ENCODE data around the gene PHGDH.
"Not testable (repeated sequence)": the region's sequence is repeated elsewhere in the genome, so short reads cannot be mapped to it uniquely, and the experiment has no call there.

The PHGDH gene

DNA sequence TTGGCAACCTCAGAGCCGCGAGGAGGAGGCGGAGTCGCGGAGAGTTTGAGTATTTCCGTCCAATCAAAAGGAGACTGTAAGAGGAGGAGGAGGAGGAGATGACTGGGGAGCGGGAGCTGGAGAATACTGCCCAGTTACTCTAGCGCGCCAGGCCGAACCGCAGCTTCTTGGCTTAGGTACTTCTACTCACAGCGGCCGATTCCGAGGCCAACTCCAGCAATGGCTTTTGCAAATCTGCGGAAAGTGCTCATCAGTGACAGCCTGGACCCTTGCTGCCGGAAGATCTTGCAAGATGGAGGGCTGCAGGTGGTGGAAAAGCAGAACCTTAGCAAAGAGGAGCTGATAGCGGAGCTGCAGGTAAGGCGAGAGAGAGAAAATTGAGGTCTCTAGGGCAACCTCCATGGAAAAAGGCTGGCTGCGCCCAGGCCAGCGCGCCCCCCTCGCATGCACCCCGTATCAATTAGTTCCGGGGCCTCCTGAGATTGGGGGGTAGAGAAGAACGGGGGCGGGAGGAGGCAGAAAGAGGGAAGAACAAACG, at the start of gene PHGDH:
Gene PHGDH (plus strand): TSS at position 131 of the 538 bp plus-strand sequence. CDS start 89 bp downstream, at position 220.
- peak; percentile 77 for DNase-seq

DNA sequence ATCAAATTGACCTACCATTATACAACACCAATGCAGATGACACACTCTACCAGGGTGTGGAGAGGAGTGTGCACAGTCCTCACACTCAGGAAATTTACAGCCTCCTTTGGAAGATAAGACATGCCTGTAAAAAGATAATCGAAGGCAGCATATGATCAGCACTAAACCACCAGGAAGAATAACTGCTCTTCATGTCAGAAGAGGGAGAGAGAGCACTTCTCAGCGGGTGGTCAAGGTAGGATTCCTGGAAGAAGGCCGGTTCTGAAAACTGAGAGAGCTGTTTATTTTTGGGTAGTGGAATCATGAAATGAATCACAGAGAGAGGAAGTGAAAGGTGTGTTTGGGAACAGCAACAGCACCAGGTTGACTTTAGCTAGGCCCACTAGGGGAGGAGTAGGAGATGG, 49.7 kb upstream of the PHGDH start:
- DNase-seq, result no peak

DNA sequence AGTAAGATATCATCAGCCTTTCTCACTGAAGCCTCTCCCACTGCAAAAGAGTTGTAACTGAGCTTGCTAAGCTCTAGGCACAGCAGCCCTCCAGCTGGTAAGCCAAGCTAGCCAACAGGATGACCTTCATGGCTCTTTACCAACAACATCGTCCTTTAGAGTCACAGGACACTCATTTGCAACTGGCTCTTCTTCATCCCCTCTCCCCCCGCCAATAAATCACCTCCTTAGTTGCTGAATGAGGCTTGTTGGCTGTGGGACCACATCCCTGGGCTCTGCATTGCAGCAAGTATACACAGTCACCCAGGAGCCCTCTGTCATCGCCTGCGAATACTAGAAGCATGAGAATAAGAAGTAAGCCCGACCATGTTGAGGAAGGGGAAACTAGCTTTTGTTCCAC, 47.7 kb upstream of the PHGDH start:
- no peak for DNase-seq

DNA sequence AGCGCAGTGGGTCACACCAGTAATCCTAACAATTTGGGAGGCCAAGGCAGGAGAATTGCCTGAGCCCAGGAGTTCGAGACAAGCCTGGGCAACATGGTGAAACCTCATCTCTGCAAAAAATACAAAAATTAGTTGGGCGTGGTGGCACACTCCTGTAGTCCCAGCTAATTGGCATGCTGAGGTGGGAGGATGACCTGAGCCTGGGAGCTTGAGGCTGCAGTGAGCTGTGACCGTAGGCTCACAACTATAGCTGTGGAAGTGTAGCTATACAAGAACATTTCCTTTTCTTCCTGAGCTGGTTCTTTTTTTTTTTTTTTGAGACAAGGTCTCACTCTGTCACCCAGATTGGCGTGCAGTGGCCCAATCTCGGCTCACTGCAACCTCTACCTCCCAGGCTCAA, 44.6 kb upstream of the PHGDH start:
- DNase-seq, result no peak

DNA sequence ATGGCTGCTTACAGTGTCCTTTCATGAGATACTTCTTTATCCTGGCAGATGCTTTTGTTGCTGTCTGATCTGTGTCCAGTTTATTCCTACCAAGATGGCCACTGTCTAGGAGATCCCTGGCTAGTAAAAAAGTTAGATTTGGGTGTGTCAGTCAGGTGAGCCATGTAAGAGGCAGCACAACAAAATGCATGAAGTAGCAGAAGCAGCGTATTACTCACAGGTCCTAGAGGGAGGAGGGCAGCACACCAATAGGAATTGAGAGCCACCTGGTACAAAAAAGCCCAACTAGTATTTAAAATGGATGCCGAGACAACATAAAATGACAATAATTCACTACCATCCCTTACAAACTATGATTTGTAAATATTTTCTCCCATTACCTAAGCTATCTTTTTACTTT, 40.8 kb upstream of the PHGDH start:
- no peak for DNase-seq

DNA sequence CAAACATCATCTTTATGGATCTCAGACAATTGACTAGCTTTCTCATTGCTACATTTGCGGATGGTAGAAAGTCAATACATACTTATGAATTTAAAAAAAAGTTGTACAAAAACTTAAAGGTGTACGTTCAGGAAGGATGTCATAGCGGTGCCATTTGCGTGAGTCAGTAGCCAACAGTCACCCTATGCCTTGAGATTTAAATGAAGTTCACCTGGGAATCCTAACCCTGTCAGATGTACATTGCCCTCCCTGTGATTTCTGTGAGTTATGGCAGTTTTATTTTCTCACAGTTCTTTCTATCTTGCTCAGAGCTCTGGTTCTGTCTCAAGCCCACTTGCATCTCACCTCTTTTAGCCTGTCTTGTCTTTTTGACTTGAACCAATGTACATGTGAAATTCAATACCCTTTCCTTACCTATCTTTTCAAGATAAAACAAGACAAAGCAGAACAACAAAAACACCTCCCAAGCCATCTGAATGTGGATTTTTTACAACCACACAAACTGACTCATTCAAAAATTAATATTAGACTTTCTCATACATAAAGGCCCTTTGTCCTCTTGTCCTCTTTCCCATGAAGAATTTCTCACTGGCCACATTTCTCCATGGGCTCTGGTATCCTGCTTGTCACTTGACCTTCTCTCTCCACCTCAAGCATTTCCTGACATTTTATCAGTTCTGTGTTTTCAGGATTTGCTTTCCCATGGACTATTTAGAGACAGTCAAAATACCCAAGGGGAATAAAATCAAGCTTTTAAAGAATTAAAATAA, 38.4 kb upstream of the PHGDH start:
- DNase-seq, result no peak

DNA sequence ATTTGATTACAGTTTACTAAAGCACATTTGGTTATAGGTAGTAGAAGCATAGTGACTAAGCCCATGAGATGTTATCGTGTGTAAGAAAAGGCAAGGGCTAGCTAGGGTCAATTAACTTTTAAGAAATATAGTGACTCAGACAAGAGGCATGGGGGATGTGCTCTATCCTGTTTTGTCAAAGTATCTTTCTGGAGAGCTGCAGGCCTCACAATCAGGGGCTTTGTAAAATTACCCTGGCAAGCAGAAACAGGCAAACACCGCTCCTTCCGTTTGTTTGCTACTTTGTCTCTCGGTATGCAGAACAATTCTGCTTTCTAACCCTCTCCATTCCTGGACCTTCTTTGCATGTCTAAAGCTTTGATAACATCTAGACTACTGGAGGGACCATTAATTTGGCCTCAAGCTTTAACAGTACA, 37.6 kb upstream of the PHGDH start:
- DNase-seq, result no peak

DNA sequence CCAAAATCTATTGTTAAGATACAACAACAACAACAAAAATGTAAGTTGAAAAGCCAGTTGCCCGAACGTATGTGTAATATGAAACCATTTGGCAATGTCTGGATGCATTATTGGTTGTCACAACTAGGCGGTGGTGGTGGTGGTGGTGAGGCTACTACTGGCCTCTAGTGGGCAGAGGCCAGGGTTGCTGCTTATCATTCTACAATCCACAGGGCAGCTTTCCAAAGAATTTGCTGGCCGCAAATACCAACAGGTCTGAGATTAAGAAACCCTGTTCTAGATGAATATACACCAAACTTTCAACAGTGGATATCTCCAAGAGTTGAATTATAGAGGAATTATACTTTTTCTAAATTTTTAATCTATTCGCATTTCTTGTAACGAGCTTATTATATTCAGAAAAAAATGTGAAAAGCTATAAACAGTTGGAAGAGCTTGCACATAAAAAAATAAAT, 36.9 kb upstream of the PHGDH start:
- no peak for DNase-seq

DNA sequence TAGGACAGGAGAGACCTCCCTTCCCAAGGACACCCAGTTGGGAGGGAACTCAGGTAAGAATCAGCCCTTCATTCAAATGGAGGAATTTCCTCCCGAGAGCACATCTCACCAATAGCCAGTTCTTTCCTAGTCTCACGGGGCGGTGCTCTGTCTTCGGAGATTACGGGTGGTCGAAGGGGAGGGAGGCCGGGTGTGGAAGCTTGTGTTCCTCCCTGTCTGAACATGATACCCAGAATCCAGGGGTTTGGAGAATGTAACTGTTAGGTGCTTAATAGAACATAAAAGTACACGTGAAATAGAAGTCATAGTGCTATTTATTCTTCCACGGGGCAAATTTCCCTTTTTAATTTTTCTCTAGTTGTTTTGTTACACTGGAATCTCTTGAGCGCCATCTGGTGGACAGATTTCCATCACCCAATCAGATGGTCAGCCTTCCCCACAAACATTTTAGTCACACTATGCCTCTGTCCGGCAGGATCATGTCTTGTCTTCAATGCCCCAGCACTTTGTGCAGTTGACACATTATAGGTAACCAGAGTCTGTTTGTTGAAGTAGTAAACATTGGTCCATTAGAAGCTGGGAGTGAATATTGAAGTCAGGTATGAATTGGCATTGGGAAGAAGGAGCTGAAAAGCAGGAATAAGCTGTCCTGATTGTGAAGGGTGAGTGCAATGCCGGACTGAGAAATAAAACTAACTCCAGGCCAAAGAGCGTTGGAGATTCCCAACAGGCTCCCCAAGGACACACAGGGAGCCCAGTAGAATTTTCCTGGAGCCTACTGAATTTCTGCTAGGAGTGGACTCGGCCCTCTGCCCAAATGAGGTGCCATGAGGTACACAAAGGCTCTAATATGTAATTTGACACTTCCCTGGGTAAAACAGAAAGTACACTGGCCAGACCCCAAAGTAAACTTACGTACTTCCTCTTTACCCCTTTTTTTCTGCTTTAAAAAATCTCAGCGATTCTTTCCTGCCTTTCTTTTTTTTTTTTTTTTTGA, 36.1 kb upstream of the PHGDH start:
- peak; percentile 64 for DNase-seq

DNA sequence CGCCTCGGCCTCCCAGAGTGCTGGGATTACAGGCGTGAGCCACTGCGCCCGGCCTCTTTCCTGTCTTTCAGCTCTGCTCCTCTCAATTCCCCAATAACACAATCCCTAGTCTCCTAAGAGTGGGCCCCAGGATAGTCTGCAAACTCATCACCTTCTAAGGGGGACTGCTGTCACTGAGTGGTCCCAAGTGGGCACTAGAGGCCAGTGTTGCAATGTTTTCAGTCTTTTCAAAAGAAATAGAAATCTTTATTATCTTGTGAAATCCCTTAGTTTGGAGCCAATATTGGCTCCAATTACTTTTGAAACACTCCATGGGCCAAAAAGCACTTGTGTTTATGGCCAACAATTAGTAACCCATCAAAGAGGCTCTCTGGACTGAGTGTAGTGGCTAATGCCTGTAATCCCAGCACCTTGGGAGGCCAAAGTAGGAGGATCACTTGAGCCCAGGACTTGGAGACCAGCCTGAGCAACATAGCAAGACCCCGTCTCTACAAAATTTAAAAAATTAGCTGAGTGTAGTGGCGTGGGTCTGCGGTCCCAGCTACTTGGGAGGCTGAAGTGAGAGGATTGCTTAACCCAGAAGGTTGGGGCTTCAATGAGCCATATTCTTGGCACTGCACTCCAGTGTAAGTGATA, 35.0 kb upstream of the PHGDH start:
- no peak for DNase-seq

DNA sequence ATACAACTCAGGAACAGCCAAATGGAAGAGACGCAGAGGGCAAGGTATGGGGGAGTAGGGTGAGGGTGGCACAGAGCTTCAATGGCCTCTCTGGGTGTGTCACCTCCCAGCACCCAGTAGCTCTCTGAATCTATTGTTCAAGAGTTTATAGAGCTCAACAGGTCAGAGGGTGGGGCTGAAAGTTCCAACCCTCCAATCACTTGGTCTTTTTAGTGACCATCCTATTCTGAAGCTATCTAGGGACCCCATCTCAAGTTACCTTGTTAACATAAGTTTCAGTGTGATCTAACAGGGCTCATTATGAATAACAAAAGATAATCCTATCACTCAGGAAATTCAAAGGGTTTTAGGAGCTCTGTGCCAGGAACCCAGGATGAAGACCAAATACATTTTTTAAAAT, 32.5 kb upstream of the PHGDH start:
- no peak for DNase-seq

DNA sequence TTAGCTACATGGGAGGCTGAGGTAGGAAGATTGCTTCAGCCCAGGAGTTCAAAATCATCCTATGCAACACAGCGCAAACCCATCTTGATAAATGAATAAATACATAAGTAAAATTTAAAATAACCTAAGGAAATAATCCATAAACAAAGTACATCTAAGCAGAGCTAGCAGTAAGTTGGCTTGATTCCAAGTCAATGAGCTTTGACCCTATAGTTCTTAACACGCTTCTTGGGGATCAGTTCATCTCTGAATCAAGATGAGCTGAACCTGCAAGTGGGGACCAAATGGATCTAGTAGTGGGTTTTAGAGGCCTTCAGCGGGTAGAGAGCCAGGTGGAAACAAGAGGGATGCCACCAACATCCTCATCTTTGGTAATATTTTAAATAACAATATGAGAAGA, 31.5 kb upstream of the PHGDH start:
- no peak for DNase-seq

DNA sequence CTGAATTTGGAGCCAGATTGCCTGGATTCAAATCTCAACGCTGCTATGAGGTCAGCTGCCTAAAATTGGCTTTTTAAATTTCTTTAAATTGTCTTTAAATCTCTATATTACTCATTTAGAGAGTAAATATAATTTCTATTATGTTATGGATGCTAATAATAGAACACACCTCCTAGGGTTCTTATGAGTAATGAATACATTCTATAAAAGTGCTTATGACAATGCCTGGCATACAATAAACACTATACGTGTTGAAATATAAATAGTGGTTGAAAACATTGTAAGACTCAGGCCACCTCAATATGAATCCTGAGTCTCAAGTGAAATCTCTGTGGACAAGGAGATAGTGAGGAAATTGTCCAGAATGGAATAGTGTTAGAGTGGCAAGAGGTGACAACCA, 31.0 kb upstream of the PHGDH start:
- no peak for DNase-seq

DNA sequence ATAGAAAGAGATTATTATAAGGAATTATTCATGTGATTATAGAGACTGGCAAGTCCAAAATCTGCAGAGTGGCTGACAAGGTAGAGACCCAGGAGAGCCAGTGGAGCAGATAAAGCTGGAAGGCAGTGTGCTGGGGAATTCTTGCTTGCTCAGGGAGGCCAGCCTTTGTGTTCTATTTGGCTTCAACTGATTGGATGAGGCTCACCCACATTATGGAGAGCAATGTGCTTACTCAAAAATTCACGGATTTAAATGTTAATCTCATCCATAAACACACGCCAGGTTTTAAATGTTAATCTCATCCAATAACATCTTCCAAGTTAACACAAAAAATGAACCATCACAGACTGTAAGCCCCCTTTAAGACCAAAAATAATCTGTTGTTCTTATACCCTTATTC, 30.2 kb upstream of the PHGDH start:
- no peak for DNase-seq

DNA sequence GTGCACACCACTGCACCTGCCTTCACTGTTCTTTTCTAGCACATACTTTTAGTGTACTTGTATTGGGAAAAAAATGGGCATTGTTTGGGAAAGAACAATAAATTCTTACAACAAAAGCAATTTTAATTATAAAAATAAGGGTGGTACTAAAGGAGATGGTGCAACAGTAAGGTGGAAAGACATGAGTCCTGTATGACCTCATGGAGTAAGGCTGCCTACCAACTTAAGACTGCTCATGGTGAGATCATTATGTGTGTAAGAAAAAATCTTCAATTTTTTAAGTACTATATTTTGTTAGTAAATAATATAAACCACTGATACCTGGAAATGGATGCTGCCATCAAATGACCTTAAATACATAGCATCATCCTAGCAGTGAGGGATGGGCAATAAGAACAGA, 29.6 kb upstream of the PHGDH start:
- DNase-seq, result no peak

DNA sequence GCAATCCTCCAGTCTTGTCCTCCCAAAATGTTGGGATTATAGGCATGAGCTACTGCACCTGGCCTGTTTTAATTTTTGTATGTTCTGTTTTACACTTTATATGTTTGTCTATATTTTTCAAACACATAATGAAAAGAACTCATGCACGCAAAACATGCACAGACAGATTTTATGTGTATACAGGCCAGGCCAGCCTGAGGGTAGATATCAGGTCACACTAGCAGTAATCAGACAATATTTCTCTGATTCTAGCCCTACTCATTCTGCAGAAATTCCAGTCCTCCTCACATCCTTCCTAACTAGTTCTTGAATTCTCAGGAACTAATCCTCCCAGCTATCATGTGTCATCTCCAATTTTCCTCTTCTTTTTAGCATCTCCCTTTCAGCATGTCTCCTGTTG, 27.8 kb upstream of the PHGDH start:
- DNase-seq, result no peak

DNA sequence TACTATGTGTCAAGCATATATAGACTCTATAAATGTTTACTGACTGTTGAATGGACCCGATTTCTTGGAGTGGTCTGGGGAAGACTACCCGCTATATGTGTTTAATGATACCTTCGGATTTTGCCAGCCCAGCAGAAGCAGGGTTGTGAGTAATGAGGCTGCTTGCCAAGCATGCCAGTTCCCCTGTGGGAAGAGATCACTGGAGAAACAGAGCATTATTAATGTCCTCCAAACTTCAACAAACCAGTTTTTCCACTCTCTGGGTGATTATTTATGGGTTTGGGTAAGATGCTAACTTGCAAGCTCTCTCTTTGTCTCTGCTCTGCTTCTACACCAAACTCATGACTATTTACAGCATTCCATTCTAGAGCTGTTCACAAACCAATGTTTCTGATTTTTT, 25.1 kb upstream of the PHGDH start:
- DNase-seq, result no peak

DNA sequence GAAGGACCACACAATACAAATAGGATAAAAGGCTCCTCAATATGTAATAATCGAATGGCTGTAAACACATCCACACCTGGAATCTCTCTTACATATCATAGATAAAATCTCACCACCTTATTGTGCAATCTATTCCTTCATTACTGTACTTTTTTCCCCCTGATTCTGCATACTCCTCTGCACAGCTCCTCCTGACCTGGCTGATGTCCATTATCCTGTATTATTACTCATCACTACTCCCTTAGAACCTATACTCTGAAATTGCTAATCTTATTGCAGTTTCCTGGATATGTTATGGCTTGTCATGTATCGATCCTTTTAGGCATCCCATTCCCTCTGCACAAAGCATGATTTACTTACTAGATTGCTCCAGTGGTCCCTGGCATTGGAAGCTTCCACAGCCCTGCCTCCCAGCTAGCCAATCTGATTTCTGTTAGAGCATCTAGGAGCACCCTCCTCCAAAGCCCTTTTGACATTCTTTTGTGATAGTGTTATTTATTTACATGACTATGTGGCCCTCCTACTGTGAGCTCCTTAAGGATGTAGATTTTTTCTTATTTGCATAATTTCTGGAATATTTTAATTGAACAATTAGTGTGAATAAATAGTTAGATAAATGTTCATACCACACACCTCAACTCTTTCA, 24.2 kb upstream of the PHGDH start:
- DNase-seq, result no peak

DNA sequence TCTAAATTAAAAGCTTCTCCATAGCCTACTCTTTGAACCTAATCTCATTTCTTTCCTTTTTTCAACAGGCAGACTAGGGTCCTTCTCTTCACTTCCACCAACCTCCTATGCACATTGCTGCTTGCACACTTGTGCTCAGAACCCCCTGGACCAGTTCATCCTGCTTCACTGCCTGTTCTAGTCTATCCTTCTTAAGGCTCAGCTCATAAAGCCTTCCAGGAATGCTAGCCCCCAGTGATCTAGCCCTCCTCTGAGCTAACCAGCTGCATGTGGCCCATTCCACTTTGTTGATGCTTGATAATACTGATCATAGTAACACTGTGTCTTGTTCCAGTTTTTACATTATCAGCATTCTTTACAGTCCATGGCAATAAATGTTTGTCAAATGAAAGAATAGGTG, 22.9 kb upstream of the PHGDH start:
- DNase-seq, result no peak

DNA sequence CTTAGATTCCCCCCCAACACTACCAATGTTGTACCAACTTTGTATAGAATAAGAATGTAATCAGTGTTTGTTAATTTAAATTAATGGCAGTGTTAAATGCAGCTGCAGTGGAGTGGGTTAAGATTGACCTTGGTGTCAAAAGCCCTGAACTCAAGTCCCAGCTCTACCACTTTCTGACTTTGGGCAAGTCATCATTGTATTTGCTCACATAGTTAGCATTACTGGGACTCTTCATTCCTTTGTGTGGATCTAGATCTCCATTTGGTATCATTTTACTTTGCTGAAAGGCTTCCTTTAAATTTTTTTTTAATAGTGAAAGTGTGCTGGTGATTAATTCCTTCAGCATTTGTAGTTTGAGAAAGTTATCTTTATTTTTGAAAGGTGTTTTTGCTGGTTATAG, 22.2 kb upstream of the PHGDH start:
- no peak for DNase-seq

DNA sequence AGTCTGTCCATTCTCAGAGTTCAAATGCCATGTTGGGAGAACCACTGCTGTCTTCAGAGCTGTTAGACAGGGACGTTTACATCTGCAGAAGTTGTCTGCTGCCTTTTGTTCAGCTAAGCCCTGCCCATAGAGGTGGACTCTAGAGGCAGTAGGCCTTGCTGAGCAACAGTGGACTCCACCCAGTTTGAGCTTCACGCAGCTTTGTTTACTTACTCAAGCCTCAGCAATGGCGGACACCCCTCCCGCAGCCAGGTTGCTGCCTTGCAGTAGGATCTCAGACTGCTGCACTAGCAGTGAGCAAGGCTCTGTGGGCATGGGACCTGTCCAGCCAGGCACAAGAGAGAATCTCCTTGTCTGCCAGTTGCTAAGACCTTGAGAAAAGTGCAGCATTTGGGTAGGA, 14.9 kb upstream of the PHGDH start:
- DNase-seq, result not testable (repeated sequence)

DNA sequence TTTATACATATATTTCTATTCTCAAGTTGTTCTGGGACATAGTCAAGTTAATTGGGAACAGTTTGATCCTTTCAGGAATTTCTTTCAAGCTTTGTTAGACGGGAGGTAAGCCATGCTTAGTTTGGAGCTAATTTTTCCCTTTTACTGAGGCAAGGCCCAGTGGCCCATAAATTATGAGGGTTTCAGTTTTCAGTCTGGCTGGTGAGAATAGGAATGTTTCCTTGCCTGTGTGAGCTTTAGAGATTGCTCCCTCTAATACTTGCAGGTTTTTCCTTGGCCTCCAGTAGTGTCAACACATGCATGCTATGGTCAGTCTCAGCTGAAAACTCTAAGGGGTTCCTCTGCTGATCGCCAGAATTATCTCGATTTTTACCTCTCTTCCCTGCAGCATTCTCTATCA, 14.1 kb upstream of the PHGDH start:
- no peak for DNase-seq

DNA sequence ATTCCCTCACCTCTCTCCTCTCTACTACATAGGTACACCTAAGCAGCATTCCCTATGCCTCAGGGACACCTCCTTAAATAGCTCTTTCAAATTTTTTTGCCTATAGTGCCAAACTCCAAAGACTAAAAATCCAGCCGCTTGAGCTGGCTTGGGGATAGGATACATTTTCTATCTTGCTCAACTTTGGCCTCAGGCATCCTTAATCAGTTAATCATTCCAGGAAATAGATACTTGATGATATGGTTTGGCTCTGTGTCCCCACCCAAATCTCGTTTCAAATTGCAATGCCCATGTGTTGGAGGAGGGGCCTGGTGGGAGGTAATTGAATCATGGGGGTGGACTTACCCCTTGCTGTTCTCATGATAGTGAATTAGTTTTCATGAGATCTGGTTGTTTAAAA, 11.4 kb upstream of the PHGDH start:
- DNase-seq, result no peak

All from SHP77 treated with DMSO at 0.1 percent for 48 hours (cell line).